ENCODE measurements around the gene DDX1.

The DDX1 gene

DNA sequence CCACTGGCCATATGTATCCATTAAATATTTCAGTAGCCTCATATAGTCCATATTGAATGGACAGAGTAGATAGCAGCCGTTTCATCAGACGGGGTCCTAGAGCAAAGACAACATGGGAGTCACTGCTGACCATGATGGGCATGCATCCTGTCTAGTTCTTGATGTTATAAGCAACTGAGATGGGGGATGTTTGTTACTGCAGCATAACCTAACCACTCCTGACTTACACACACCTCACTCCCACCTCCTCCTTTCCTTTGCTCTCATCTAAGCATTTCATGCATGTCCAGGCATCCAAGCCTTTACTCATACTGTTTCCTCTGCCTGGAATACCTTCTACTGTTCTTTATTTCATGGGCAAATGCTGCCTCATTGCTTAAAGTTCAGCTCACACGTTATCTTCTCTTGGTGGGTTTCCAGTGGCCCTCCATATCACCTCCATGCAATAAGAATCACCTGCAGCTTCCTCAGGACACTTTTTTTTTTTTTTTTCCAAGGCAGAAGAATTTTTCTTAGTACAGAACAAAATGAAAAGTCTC lies 87.8 kb downstream of the DDX1 start:
- TF ChIP-seq ZBTB7A (IDR thresholded peaks at IDR 0.05; ENCODE audit: low read depth) (no peak), TCF12 (IDR thresholded peaks at IDR 0.05; ENCODE audit: low read depth) (no peak)

Measured in Ishikawa (cell line).